AG04450 (cell line): ENCODE data around the gene FRMD3. TPM values are rescaled to one million over a fixed set of nuclear protein-coding genes. Genes with fewer than 3 reads are reported as not detected.

Experiments used
- CTCF ChIA-PET: fragments of 300-600, 350-600 bp; formaldehyde crosslinking; extraction: SDS; loops from one replicate; lab custom pipeline; 2022; ENCODE audit warnings: antibody characterized with exemption, inconsistent platforms; lab: Charles Lee
- POLR2A ChIA-PET: fragments of 350-600 bp; formaldehyde crosslinking; extraction: SDS; loops from one replicate; lab custom pipeline; 2021; ENCODE audit warnings: antibody characterized with exemption, inconsistent platforms; lab: Yijun Ruan, JAX
- DNase-seq: peaks from one replicate; pipeline ENCODE4 v3.0.0-alpha.2; 2011; ENCODE audit warnings: low read depth, low spot score
- H3K27ac ChIP-seq: one replicate; pipeline ENCODE4 v1.5.1; 2012; ENCODE audit warnings: low read depth, low read length, control low read depth
- H3K27me3 ChIP-seq: one replicate; pipeline ENCODE4 v1.6.0; 2012; ENCODE audit warnings: low read length; ENCODE audit not compliant: control insufficient read depth, insufficient read depth
- H3K4me3 ChIP-seq: 2 replicates; pipeline ENCODE4 v1.5.1; 2011; ENCODE audit warnings: mild to moderate bottlenecking, low read depth, low read length, control low read depth
- H3K9me3 ChIP-seq: 2 replicates; pipeline ENCODE4 v1.5.1; 2012; ENCODE audit warnings: low read length; ENCODE audit not compliant: control insufficient read depth, insufficient read depth
- CTCF ChIP-seq: IDR thresholded peaks from 2 replicates; pipeline ENCODE4 v1.5.1; 2011; ENCODE audit warnings: low read depth, low read length, control low read depth, inconsistent platforms
- polyA plus RNA-seq: library from polyadenylated mRNA; depleted of rRNA; stranded (reverse); fragments of >200 nt; gene quantifications from 2 replicates; pipeline ENCODE4 v1.2.3, GENCODE V29; 2011; rRNA removed
- small RNA-seq: library from RNA; depleted of rRNA; stranded (forward); fragments of <200 nt; gene quantifications from one replicate; pipeline ENCODE3, GENCODE V24; 2012; ENCODE audit warnings: low read depth; ENCODE audit not compliant: insufficient read length

The FRMD3 gene
- polyA plus RNA-seq, 1 experiment: 0.10 TPM

GRCh38 chr9:83197591-83197990, 340.6 kb downstream of the FRMD3 start:
- H3K9me3 ChIP-seq: no peaks in the 10 kb centered on the region
- no peak overlapping the region for H3K27ac ChIP-seq
- H3K4me3 ChIP-seq: no peak overlapping the region
- no peak for TF ChIP-seq CTCF
- no peak for DNase-seq
- H3K27me3 ChIP-seq: no peaks in the 10 kb centered on the region
- CTCF ChIA-PET: no interaction called here
- POLR2A ChIA-PET: no interaction called here

- TF ChIP-seq CTCF: no peak
- ChIA-PET CTCF (no interaction called here), POLR2A (no interaction called here)
- Histone ChIP-seq H3K4me3 (no peak overlapping the region), H3K27ac (no peak overlapping the region), H3K9me3 (no peaks in the 10 kb centered on the region), H3K27me3 (no peaks in the 10 kb centered on the region)
- DNase-seq: no peak
These were observed 341.3 kb downstream of the FRMD3 start for GRCh38 chr9:83196946-83197345.

Small RNA genes within 50 kb of the gene (small RNA-seq; reads per million reads assigned to genes)
- not detected for gene AL137847.3
- gene RN7SKP242: not detected
- gene RNU4-29P: not detected

Other genes with a start within 250 kb of the FRMD3 start
- 6.8 and 7.5 TPM in 2 replicates for gene IDNK, start 84.7 kb upstream of the FRMD3 start, polyA plus RNA-seq
- gene UBQLN1, start 169.6 kb upstream of the FRMD3 start, polyA plus RNA-seq: 124 and 127 TPM in 2 replicates